NCI-H2107 treated with DMSO at 0.1 percent for 48 hours (cell line): Measurements from ENCODE around the gene HIGD1A.

Experiments
- DNase-seq: peaks from one replicate; lab custom pipeline; 2025; ENCODE audit not compliant: unreplicated experiment; lab: John Stamatoyannopoulos, UW

The HIGD1A gene

DNA sequence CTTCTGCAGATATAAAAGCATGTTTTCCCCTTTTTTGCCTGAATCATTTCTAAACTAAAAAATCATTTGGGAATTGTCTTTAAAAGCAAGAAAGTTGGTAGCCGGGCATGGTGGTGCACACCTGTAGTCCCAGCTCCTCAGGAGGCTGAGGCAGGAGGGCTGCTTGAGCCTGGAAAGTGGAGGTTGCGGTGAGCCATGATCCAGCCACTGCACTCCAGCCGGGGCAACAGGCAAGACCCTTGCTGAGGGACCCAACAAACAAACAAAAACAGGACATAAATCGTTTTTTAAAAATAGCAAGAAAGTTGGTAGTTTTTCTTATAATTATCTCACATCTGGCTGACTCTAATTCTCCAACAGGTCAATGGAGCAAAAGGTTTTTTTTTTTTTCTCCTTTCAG, 2.5 kb downstream of the HIGD1A start:
- DNase-seq = no peak

DNA sequence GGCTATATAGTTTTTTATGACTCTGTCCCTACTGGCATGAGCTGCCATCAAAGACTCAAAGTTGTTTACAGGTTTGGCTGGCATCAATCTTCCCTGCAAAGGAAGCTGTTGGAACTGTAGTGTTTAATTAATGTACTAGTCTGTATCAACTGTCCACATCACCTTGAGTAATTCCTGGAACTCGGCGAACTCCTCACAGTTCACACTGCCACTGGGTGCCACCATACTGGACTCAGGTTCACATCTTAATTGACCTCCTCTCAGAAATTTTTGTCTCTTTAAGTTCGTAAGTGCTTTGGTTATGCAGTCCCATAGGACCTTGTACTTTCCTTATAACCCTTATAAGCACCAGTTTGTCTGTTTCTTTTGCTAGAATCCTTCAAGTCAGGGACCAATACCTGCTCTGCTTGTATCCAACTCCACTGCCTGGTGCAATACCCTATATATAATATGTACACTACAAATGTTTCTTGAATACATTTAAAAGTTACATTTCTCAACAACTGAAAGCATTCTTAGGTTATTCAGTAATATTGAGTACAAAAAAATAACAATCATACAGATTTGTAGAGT, 3.2 kb downstream of the HIGD1A start:
- DNase-seq = no peak

GRCh38 chr3:42800251-42800650, 4.0 kb downstream of the HIGD1A start:
- no peak for DNase-seq

GRCh38 chr3:42799376-42799775, 4.9 kb downstream of the HIGD1A start:
- DNase-seq = no peak

GRCh38 chr3:42796332-42796885, 7.9 kb downstream of the HIGD1A start:
- no peak for DNase-seq

- no peak for DNase-seq
Measured at GRCh38 chr3:42795621-42796181, 8.6 kb downstream of the HIGD1A start.

DNA sequence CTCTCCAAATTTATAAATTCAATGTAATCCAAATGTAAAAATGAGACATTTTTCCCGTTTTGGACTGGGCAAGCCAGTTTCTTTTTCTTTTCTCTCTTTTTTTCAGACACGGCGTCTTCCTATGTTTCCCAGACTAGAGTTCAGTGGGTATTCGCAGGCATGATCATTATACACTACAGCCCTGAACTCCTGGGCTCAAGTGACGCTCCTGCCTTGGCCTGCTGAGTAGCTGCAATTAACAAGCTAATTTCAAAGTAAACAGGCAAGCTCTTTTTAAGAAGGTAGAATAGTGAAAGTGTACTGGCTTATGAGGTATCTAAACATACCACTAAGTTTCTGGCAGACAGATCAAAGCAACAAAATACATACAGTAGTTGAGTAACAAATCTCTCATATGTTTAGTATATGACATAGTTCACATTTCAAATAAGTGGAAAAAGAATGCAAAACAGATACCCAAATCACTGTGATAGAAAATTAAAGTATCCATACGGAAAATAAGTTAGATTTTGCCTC, 13.5 kb downstream of the HIGD1A start:
- peak; percentile 4 for DNase-seq

DNA sequence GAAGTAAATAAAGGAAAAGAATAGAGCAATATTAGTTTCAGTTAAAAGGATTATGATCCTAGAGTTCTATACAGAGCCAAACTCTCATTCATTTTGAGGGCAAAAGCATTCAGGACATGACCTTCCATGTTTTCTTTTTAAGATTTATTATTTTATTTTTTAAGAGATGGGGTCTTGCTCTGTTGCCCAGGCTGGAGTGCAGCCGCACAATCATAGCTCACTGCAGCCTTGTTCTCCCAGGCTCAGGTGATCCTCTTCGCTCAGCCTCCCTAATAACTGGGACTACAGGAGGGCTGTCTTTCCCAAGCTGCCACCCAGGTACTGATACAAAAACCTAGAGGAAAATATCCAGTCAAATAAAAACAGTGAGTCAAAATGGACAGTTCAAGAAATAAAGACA, 17.7 kb downstream of the HIGD1A start:
- no peak for DNase-seq

GRCh38 chr3:42786212-42786611, 18.1 kb downstream of the HIGD1A start:
- DNase-seq = no peak

- peak; percentile 5 for DNase-seq
Measured at GRCh38 chr3:42780892-42781700, 23.2 kb downstream of the HIGD1A start.

DNA sequence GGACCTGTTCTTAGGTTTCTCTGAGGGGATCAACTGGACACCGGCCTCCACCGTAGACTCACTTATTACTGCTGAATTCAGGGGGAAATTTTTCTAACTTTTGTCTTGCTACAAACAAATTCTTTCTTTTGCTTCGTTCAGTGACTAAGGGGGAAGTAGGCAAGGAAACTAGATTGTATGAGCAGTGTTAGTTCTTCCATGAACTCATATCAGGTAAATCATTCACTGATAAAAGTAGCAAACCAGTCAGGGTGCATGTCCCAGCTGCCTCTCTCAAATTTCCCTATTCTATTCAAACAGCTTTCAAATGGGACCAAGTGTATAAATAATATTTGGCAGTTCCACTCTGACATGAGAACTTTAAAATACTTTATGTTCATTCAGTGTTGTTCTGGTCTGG, 23.9 kb downstream of the HIGD1A start:
- DNase-seq = no peak

DNA sequence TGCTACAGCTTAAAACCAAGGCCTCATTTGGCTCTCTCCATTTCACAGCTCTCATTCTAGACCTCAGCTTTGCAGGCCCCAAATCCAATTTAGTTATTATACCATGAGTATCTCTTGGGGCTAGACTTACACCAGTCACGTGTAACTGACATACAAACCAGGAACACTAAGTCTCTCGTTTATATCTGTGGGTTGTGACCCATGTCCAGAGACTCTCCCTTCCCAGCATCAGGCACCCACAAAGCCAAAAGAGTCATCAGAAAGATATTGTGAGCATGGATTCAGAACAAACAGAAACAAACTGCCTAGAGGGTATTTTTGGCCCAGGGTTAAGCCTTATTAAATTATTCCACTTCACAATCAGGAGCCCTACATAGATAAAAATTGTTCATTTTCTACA, 25.6 kb downstream of the HIGD1A start:
- no peak for DNase-seq

DNA sequence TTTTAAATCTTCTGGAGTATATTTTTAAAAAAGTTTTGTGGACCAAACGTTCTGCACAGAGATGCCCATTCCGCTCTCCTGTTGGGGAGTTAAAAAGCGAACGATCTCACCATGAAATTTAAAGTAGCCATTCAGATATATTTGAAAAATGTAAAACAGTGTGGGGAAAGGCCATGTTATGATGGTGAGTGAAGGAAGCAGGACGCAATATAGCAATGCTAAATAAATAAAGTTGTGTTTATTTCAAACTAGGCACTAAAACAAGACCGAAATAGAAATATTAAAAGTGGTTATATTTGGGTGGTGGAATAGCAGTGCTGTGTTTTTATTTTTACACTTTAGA, 30.9 kb downstream of the HIGD1A start:
- no peak for DNase-seq

GRCh38 chr3:42772670-42773408, 31.5 kb downstream of the HIGD1A start, which contains the start of gene CCDC13:
CCDC13 (minus strand) TSS chr3:42773253; CDS start chr3:42758345, 14,908 bp downstream.
- DNase-seq = peak; percentile 33

DNA sequence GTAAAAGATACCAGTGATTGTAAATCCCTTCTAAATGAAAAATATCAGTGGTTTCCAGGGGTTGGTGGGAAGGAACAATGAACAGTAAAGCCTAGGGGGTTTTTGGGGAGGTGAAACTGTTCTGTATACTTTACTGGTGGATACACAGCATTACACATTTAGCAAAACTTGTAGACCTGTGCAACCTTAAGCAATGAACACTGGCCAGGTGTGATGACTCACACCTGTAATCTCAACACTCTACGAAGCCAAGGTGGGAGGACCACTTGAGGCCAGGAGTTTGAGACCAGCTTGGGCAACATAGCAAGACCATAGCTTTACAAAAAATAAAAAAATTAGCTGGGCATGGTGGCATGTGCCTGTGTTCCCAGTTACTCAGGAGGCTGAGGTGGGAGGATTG, 33.0 kb downstream of the HIGD1A start:
- no peak for DNase-seq

DNA sequence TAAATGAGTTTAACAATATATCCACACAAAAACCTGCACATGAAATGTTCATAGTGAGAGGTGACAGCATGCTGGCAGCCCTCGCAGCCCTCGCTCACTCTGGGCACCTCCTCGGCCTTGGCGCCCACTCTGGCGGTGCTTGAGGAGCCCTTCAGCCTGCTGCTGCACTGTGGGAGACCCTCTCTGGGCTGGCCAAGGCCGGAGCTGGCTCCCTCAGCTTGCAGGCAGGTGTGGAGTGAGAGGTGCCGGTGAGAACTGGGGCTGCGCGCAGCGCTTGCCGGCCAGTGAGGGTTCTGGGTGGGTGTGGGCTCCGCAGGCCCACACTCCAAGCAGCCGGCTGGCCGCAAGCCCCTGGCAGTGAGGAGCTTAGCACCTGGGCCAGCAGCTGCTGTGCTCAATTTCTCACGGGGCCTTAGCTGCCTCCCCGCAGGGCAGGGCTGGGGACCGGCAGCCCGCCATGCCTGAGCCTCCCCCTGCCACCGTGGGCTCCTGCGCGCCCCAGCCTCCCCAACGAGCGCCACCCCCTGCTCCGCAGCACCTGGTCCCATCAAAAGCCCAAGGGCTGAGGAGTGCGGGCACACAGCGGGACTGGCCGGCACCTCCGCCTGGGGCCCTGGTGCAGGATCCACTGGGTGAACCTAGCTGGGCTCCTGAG, 34.7 kb downstream of the HIGD1A start:
- DNase-seq = no peak

GRCh38 chr3:42764561-42765295, 39.6 kb downstream of the HIGD1A start:
- no peak for DNase-seq

- no peak for DNase-seq
Measured at GRCh38 chr3:42764115-42764514, 40.2 kb downstream of the HIGD1A start.

DNA sequence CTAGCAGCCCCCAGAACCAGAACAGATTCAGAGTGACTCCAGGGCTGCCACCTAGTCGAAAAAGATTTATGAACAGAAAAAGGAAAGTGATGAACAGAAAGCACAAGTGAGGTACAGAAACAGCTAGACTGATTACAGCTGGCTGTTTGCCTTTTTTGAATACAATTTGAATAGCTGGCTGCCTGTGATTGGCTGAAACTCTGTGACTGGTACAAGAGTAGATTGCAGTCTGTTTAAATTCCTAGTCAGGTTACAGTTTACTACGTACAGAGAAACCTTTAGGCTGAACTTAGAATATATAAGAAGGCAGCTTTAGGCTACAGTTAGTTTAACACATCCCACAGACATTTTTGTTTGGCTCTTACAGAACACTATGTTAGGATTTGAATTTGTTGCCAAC, 41.3 kb downstream of the HIGD1A start:
- no peak for DNase-seq
